Endometrium (tissue), 2 donors: ENCODE results near the gene SPNS3.

Experiments
- FAIRE-seq: peaks from 2 replicates; lab custom pipeline; 2012; peaks lifted over from hg19 to GRCh38; lab: Jason Lieb, UNC
- donor health status: control.
- donor health status: control.

The SPNS3 gene

GRCh38 chr17:4467287-4467686, 33.5 kb downstream of the SPNS3 start:
- FAIRE-seq = no peak

GRCh38 chr17:4469552-4469951, 35.8 kb downstream of the SPNS3 start:
- no peak for FAIRE-seq

- no peak for FAIRE-seq
These were observed 38.5 kb downstream of the SPNS3 start for GRCh38 chr17:4472286-4472685.

GRCh38 chr17:4474093-4474492, 40.4 kb downstream of the SPNS3 start:
- FAIRE-seq = no peak

GRCh38 chr17:4475001-4475400, 41.3 kb downstream of the SPNS3 start:
- FAIRE-seq = no peak

GRCh38 chr17:4475463-4475862, 41.7 kb downstream of the SPNS3 start:
- FAIRE-seq = no peak

GRCh38 chr17:4476017-4476416, 42.3 kb downstream of the SPNS3 start:
- no peak for FAIRE-seq

- FAIRE-seq = no peak
These were observed 42.9 kb downstream of the SPNS3 start for GRCh38 chr17:4476511-4477070.

GRCh38 chr17:4477255-4477791, 43.6 kb downstream of the SPNS3 start:
- no peak for FAIRE-seq

GRCh38 chr17:4478318-4478830, 44.6 kb downstream of the SPNS3 start:
- FAIRE-seq = no peak

GRCh38 chr17:4479340-4479981, 45.7 kb downstream of the SPNS3 start:
- no peak for FAIRE-seq

GRCh38 chr17:4479982-4480751, 46.4 kb downstream of the SPNS3 start:
- no peak for FAIRE-seq

GRCh38 chr17:4480929-4481898, 47.5 kb downstream of the SPNS3 start:
- FAIRE-seq = no peak

- FAIRE-seq = no peak
These were observed 48.7 kb downstream of the SPNS3 start for GRCh38 chr17:4482338-4483011.

GRCh38 chr17:4483012-4483840, 49.5 kb downstream of the SPNS3 start:
- FAIRE-seq = no peak

- no peak for FAIRE-seq
These were observed 52.2 kb downstream of the SPNS3 start for GRCh38 chr17:4485676-4486646.

GRCh38 chr17:4487296-4487695, 53.6 kb downstream of the SPNS3 start:
- no peak for FAIRE-seq

GRCh38 chr17:4487820-4488716, 54.3 kb downstream of the SPNS3 start:
- FAIRE-seq = no peak
